ENCODE measurements around the gene RFXAP. TPM values are rescaled to one million over a fixed set of nuclear protein-coding genes. Genes with fewer than 3 reads are reported as not detected.

RFXAP gene
- total and polyA plus RNA-seq, 4 donors, result 0.60 to 3.4 (median 1.8) TPM

- no peaks in the 10 kb centered on the region for H3K4me1 ChIP-seq (ENCODE audit: control insufficient read depth in 4 of 4, insufficient read depth in 4 of 4, low read length in 3 of 4)
- no peak overlapping the region for H3K9ac ChIP-seq (ENCODE audit: low read depth in 1 of 2, low read length in 2 of 2)
- no peak for DNase-seq (ENCODE audit: low spot score)
- H3K36me3 ChIP-seq (ENCODE audit: control insufficient read depth in 4 of 4, insufficient read depth in 3 of 4, low read depth in 1 of 4, low read length in 3 of 4), result no peaks in the 10 kb centered on the region
- no peak overlapping the region for H3K4me3 ChIP-seq (ENCODE audit: low read depth in 1 of 3, low read length in 3 of 3)
- no peak overlapping the region for H3K27ac ChIP-seq (ENCODE audit: low read depth in 1 of 2, low read length in 2 of 2)
- TF ChIP-seq, protein P1, sequence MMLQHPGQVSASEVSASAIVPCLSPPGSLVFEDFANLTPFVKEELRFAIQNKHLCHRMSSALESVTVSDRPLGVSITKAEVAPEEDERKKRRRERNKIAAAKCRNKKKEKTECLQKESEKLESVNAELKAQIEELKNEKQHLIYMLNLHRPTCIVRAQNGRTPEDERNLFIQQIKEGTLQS (IDR thresholded peaks at IDR 0.05), result no peak
- TF ChIP-seq TAF1 (conservative IDR thresholded peaks at IDR 0.05) (no peak), NR2F2 (IDR thresholded peaks at IDR 0.05) (no peak), EGR1 (IDR thresholded peaks at IDR 0.05; ENCODE audit: low read depth in 2 of 2) (no peak), YY1 (IDR thresholded peaks at IDR 0.05) (no peak), JUND (IDR thresholded peaks at IDR 0.05) (no peak)
- 85% methylated on average over 12 of the region's 12 CpGs for WGBS
- no peaks in the 10 kb centered on the region for H3K27me3 ChIP-seq (ENCODE audit: control insufficient read depth in 4 of 4, insufficient read depth in 4 of 4, low read length in 3 of 4)
- H3K9me3 ChIP-seq (ENCODE audit: control insufficient read depth in 4 of 4, low read length in 3 of 4), result no peaks in the 10 kb centered on the region
Measured at GRCh38 chr13:36839981-36840380, 21.0 kb downstream of the RFXAP start.

GRCh38 chr13:36840718-36841250 lies 21.8 kb downstream of the RFXAP start:
- no peak for DNase-seq (ENCODE audit: low spot score)
- no peaks in the 10 kb centered on the region for H3K27me3 ChIP-seq (ENCODE audit: control insufficient read depth in 4 of 4, insufficient read depth in 4 of 4, low read length in 3 of 4)
- H3K27ac ChIP-seq (ENCODE audit: low read depth in 1 of 2, low read length in 2 of 2), result no peak overlapping the region
- TF ChIP-seq RXRA (IDR thresholded peaks at IDR 0.05), result no peak
- TF ChIP-seq, protein P2, sequence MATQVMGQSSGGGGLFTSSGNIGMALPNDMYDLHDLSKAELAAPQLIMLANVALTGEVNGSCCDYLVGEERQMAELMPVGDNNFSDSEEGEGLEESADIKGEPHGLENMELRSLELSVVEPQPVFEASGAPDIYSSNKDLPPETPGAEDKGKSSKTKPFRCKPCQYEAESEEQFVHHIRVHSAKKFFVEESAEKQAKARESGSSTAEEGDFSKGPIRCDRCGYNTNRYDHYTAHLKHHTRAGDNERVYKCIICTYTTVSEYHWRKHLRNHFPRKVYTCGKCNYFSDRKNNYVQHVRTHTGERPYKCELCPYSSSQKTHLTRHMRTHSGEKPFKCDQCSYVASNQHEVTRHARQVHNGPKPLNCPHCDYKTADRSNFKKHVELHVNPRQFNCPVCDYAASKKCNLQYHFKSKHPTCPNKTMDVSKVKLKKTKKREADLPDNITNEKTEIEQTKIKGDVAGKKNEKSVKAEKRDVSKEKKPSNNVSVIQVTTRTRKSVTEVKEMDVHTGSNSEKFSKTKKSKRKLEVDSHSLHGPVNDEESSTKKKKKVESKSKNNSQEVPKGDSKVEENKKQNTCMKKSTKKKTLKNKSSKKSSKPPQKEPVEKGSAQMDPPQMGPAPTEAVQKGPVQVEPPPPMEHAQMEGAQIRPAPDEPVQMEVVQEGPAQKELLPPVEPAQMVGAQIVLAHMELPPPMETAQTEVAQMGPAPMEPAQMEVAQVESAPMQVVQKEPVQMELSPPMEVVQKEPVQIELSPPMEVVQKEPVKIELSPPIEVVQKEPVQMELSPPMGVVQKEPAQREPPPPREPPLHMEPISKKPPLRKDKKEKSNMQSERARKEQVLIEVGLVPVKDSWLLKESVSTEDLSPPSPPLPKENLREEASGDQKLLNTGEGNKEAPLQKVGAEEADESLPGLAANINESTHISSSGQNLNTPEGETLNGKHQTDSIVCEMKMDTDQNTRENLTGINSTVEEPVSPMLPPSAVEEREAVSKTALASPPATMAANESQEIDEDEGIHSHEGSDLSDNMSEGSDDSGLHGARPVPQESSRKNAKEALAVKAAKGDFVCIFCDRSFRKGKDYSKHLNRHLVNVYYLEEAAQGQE (IDR thresholded peaks at IDR 0.05), result no peak
- TF ChIP-seq FOXA2 (IDR thresholded peaks at IDR 0.05), result no peak
- TF ChIP-seq HNF4A (conservative IDR thresholded peaks at IDR 0.05), result no peak
- no peak for TF ChIP-seq GABPA (IDR thresholded peaks at IDR 0.05 in 1 of 2, conservative IDR thresholded peaks at IDR 0.05 in 1 of 2)
- no peak for TF ChIP-seq RAD21 (IDR thresholded peaks at IDR 0.05)
- TF ChIP-seq, protein P1 (IDR thresholded peaks at IDR 0.05), result no peak
- TF ChIP-seq HNF4G (IDR thresholded peaks at IDR 0.05), result no peak
- TF ChIP-seq MAX (IDR thresholded peaks at IDR 0.05), result no peak
- TF ChIP-seq JUND (IDR thresholded peaks at IDR 0.05), result no peak
- TF ChIP-seq TAF1 (conservative IDR thresholded peaks at IDR 0.05), result no peak
- TF ChIP-seq SP1 (IDR thresholded peaks at IDR 0.05), result no peak
- no peak for TF ChIP-seq EGR1 (IDR thresholded peaks at IDR 0.05; ENCODE audit: low read depth in 2 of 2)
- no peak for TF ChIP-seq NR2F2 (IDR thresholded peaks at IDR 0.05)
- no peaks in the 10 kb centered on the region for H3K9me3 ChIP-seq (ENCODE audit: control insufficient read depth in 4 of 4, low read length in 3 of 4)
- H3K4me3 ChIP-seq (ENCODE audit: low read depth in 1 of 3, low read length in 3 of 3), result no peak overlapping the region
- H3K4me1 ChIP-seq (ENCODE audit: control insufficient read depth in 4 of 4, insufficient read depth in 4 of 4, low read length in 3 of 4), result no peaks in the 10 kb centered on the region
- H3K9ac ChIP-seq (ENCODE audit: low read depth in 1 of 2, low read length in 2 of 2), result no peak overlapping the region
- WGBS, result 77% methylated on average over 3 of the region's 3 CpGs
- H3K36me3 ChIP-seq (ENCODE audit: control insufficient read depth in 4 of 4, insufficient read depth in 3 of 4, low read depth in 1 of 4, low read length in 3 of 4), result no peaks in the 10 kb centered on the region

DNA sequence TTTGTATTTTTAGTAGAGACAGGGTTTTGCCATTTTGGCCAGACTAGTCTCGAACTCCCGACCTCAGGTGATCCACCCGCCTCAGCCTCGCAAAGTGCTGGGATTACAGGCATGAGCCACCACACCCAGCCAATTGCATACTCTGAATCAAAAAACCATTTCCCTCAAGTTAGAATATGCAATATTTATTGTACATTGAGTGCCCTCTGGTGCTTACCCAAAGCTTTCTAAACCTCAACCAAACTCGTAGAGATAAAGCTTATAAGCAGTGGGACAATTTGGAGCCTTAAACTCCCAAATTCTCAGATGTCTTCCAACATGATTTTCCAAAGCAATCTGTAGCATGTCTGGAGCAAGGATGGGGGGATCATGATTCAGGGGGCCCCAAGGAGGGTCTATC lies 22.4 kb downstream of the RFXAP start:
- H3K27me3 ChIP-seq (ENCODE audit: control insufficient read depth in 4 of 4, insufficient read depth in 4 of 4, low read length in 3 of 4), result no peaks in the 10 kb centered on the region
- no peak overlapping the region for H3K9ac ChIP-seq (ENCODE audit: low read depth in 1 of 2, low read length in 2 of 2)
- no peaks in the 10 kb centered on the region for H3K9me3 ChIP-seq (ENCODE audit: control insufficient read depth in 4 of 4, low read length in 3 of 4)
- no peaks in the 10 kb centered on the region for H3K36me3 ChIP-seq (ENCODE audit: control insufficient read depth in 4 of 4, insufficient read depth in 3 of 4, low read depth in 1 of 4, low read length in 3 of 4)
- no peaks in the 10 kb centered on the region for H3K4me1 ChIP-seq (ENCODE audit: control insufficient read depth in 4 of 4, insufficient read depth in 4 of 4, low read length in 3 of 4)
- no peak overlapping the region for H3K27ac ChIP-seq (ENCODE audit: low read depth in 1 of 2, low read length in 2 of 2)
- WGBS, result 88% methylated on average over 5 of the region's 5 CpGs
- DNase-seq (ENCODE audit: low spot score), result no peak
- H3K4me3 ChIP-seq (ENCODE audit: low read depth in 1 of 3, low read length in 3 of 3), result no peak overlapping the region
- TF ChIP-seq, protein P3, sequence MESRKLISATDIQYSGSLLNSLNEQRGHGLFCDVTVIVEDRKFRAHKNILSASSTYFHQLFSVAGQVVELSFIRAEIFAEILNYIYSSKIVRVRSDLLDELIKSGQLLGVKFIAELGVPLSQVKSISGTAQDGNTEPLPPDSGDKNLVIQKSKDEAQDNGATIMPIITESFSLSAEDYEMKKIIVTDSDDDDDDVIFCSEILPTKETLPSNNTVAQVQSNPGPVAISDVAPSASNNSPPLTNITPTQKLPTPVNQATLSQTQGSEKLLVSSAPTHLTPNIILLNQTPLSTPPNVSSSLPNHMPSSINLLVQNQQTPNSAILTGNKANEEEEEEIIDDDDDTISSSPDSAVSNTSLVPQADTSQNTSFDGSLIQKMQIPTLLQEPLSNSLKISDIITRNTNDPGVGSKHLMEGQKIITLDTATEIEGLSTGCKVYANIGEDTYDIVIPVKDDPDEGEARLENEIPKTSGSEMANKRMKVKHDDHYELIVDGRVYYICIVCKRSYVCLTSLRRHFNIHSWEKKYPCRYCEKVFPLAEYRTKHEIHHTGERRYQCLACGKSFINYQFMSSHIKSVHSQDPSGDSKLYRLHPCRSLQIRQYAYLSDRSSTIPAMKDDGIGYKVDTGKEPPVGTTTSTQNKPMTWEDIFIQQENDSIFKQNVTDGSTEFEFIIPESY (IDR thresholded peaks at IDR 0.05), result no peak
- no peak for TF ChIP-seq JUND (IDR thresholded peaks at IDR 0.05)
- TF ChIP-seq EGR1 (IDR thresholded peaks at IDR 0.05; ENCODE audit: low read depth in 2 of 2), result no peak
- no peak for TF ChIP-seq FOXA2 (IDR thresholded peaks at IDR 0.05)
- no peak for TF ChIP-seq TAF1 (conservative IDR thresholded peaks at IDR 0.05)
- TF ChIP-seq CTCF (IDR thresholded peaks at IDR 0.05; ENCODE audit: low read depth, low read length, missing input control), result no peak
- no peak for TF ChIP-seq HNF4A (conservative IDR thresholded peaks at IDR 0.05)
- no peak for TF ChIP-seq RXRA (IDR thresholded peaks at IDR 0.05)
- no peak for TF ChIP-seq RAD21 (IDR thresholded peaks at IDR 0.05)
- TF ChIP-seq GABPA (IDR thresholded peaks at IDR 0.05 in 1 of 2, conservative IDR thresholded peaks at IDR 0.05 in 1 of 2), result no peak
- TF ChIP-seq, protein P1 (IDR thresholded peaks at IDR 0.05), result no peak
- TF ChIP-seq MAX (IDR thresholded peaks at IDR 0.05), result no peak
- TF ChIP-seq YY1 (IDR thresholded peaks at IDR 0.05), result no peak
- TF ChIP-seq FOXA1 (IDR thresholded peaks at IDR 0.05), result no peak

Measured in liver (tissue), 9 donors.